IgD-negative memory B cell (primary cell): Measurements from ENCODE around the gene FREY1. TPM values are rescaled to one million over a fixed set of nuclear protein-coding genes. Genes with fewer than 3 reads are reported as not detected.

Experiments
- H3K27ac Mint-ChIP-seq, 3 donors: one replicate each; pipeline ENCODE4 v1.8.0; 2020 to 2022; ENCODE audit warnings: mild to moderate bottlenecking in 3 of 3, mixed read lengths in 3 of 3, moderate library complexity in 1 of 3
- H3K27me3 Mint-ChIP-seq: one replicate; pipeline ENCODE4 v1.8.0; 2021; ENCODE audit warnings: mixed read lengths
- H3K36me3 Mint-ChIP-seq: one replicate; pipeline ENCODE4 v1.8.0; 2020; ENCODE audit warnings: mild to moderate bottlenecking, mixed read lengths
- H3K4me1 Mint-ChIP-seq, 3 donors: one replicate each; pipeline ENCODE4 v1.8.0; 2020 to 2022; ENCODE audit warnings: mixed read lengths in 3 of 3, mild to moderate bottlenecking in 1 of 3
- H3K4me3 Mint-ChIP-seq, 4 donors: one replicate each; pipeline ENCODE4 v1.8.0; 2020 to 2022; ENCODE audit warnings: mild to moderate bottlenecking in 4 of 4, mixed read lengths in 4 of 4, moderate library complexity in 3 of 4
- H3K9me3 Mint-ChIP-seq, 3 donors: one replicate each; pipeline ENCODE4 v1.8.0; 2020 to 2021; ENCODE audit warnings: mixed read lengths in 3 of 3, mild to moderate bottlenecking in 1 of 3
- polyA plus RNA-seq: library from polyadenylated mRNA; unstranded; fragments of 300-500 nt; fragmentation: Illumina TruSeq; gene quantifications from one replicate; pipeline ENCODE4 v1.2.3, GENCODE V29; 2021

The FREY1 gene
- polyA plus RNA-seq, 1 donor from 2014 or later, result not detected

- Mint-ChIP-seq H3K9me3 (peaks cover 0 to 2% (median 0%) of the 10 kb centered on the region in 3 donors), H3K27me3 (peaks cover 2% of the 10 kb centered on the region), H3K4me3 (peak overlapping the region; percentile 71 to 93 (median 85)), H3K27ac (peak overlapping the region in 1 of 3 donors; percentile 68), H3K4me1 (peaks cover 0 to 9% (median 5%) of the 10 kb centered on the region in 3 donors), H3K36me3 (peaks cover 8% of the 10 kb centered on the region)
Measured at GRCh38 chr11:45884596-45885185, 22.4 kb downstream of the FREY1 start.

GRCh38 chr11:45881708-45882368 is 25.2 kb downstream of the FREY1 start:
- peaks cover 2% of the 10 kb centered on the region for H3K27me3 Mint-ChIP-seq
- no peak overlapping the region for H3K27ac Mint-ChIP-seq
- H3K9me3 Mint-ChIP-seq, result peaks cover 0 to 2% (median 0%) of the 10 kb centered on the region in 3 donors
- H3K4me1 Mint-ChIP-seq, result peaks cover 0 to 9% (median 5%) of the 10 kb centered on the region in 3 donors
- peaks cover 12% of the 10 kb centered on the region for H3K36me3 Mint-ChIP-seq
- H3K4me3 Mint-ChIP-seq, result peak overlapping the region in 1 of 4 donors; percentile 38

GRCh38 chr11:45880772-45881570 is 26.1 kb downstream of the FREY1 start:
- H3K4me3 Mint-ChIP-seq, result no peak overlapping the region
- H3K36me3 Mint-ChIP-seq, result peaks cover 14% of the 10 kb centered on the region
- H3K4me1 Mint-ChIP-seq, result peaks cover 0 to 9% (median 5%) of the 10 kb centered on the region in 3 donors
- H3K27ac Mint-ChIP-seq, result no peak overlapping the region
- peaks cover 0 to 2% (median 0%) of the 10 kb centered on the region in 3 donors for H3K9me3 Mint-ChIP-seq
- H3K27me3 Mint-ChIP-seq, result peaks cover 2% of the 10 kb centered on the region

GRCh38 chr11:45879803-45880686 is 27.0 kb downstream of the FREY1 start:
- no peak overlapping the region for H3K27ac Mint-ChIP-seq
- peaks cover 2% of the 10 kb centered on the region for H3K27me3 Mint-ChIP-seq
- H3K36me3 Mint-ChIP-seq, result peaks cover 15% of the 10 kb centered on the region
- no peak overlapping the region for H3K4me3 Mint-ChIP-seq
- H3K4me1 Mint-ChIP-seq, result peaks cover 0 to 6% (median 5%) of the 10 kb centered on the region in 3 donors
- H3K9me3 Mint-ChIP-seq, result peaks cover 0 to 2% (median 0%) of the 10 kb centered on the region in 3 donors

- Mint-ChIP-seq H3K9me3 (no peaks in the 10 kb centered on the region), H3K27me3 (no peaks in the 10 kb centered on the region), H3K36me3 (peaks cover 16% of the 10 kb centered on the region), H3K27ac (no peak overlapping the region), H3K4me1 (no peaks in the 10 kb centered on the region), H3K4me3 (no peak overlapping the region)
Measured at GRCh38 chr11:45877845-45878244, 29.2 kb downstream of the FREY1 start.

- Mint-ChIP-seq H3K4me3 (no peak overlapping the region), H3K27me3 (no peaks in the 10 kb centered on the region), H3K27ac (no peak overlapping the region), H3K9me3 (no peaks in the 10 kb centered on the region), H3K36me3 (peaks cover 17% of the 10 kb centered on the region), H3K4me1 (no peaks in the 10 kb centered on the region)
Measured at GRCh38 chr11:45877221-45877620, 29.9 kb downstream of the FREY1 start.

- Mint-ChIP-seq H3K27ac (peak overlapping the region in 1 of 3 donors; percentile 39), H3K9me3 (no peaks in the 10 kb centered on the region), H3K4me1 (no peaks in the 10 kb centered on the region), H3K36me3 (peaks cover 17% of the 10 kb centered on the region), H3K4me3 (no peak overlapping the region), H3K27me3 (no peaks in the 10 kb centered on the region)
Measured at GRCh38 chr11:45876401-45876800, 30.7 kb downstream of the FREY1 start.

- Mint-ChIP-seq H3K27me3 (no peaks in the 10 kb centered on the region), H3K36me3 (peaks cover 10% of the 10 kb centered on the region), H3K27ac (peak overlapping the region in 1 of 3 donors; percentile 13), H3K4me3 (no peak overlapping the region), H3K9me3 (no peaks in the 10 kb centered on the region), H3K4me1 (no peaks in the 10 kb centered on the region)
Measured at GRCh38 chr11:45872651-45873356, 34.3 kb downstream of the FREY1 start.

- H3K27me3 Mint-ChIP-seq, result no peaks in the 10 kb centered on the region
- H3K36me3 Mint-ChIP-seq, result peaks cover 8% of the 10 kb centered on the region
- peak overlapping the region in 1 of 3 donors; percentile 67 for H3K27ac Mint-ChIP-seq
- H3K4me3 Mint-ChIP-seq, result no peak overlapping the region
- no peaks in the 10 kb centered on the region for H3K9me3 Mint-ChIP-seq
- no peaks in the 10 kb centered on the region for H3K4me1 Mint-ChIP-seq
Measured at GRCh38 chr11:45871638-45872037, 35.4 kb downstream of the FREY1 start.

- no peaks in the 10 kb centered on the region for H3K9me3 Mint-ChIP-seq
- H3K4me1 Mint-ChIP-seq, result no peaks in the 10 kb centered on the region
- H3K4me3 Mint-ChIP-seq, result no peak overlapping the region
- H3K27me3 Mint-ChIP-seq, result no peaks in the 10 kb centered on the region
- peaks cover 8% of the 10 kb centered on the region for H3K36me3 Mint-ChIP-seq
- no peak overlapping the region for H3K27ac Mint-ChIP-seq
Measured at GRCh38 chr11:45870706-45871105, 36.4 kb downstream of the FREY1 start.

GRCh38 chr11:45869551-45869950 is 37.5 kb downstream of the FREY1 start:
- H3K27me3 Mint-ChIP-seq, result no peaks in the 10 kb centered on the region
- no peak overlapping the region for H3K27ac Mint-ChIP-seq
- no peaks in the 10 kb centered on the region for H3K9me3 Mint-ChIP-seq
- H3K36me3 Mint-ChIP-seq, result peaks cover 8% of the 10 kb centered on the region
- H3K4me1 Mint-ChIP-seq, result no peaks in the 10 kb centered on the region
- peak overlapping the region in 1 of 4 donors; percentile 60 for H3K4me3 Mint-ChIP-seq

- Mint-ChIP-seq H3K4me1 (no peaks in the 10 kb centered on the region), H3K9me3 (no peaks in the 10 kb centered on the region), H3K27me3 (no peaks in the 10 kb centered on the region), H3K4me3 (no peak overlapping the region), H3K27ac (no peak overlapping the region), H3K36me3 (peaks cover 8% of the 10 kb centered on the region)
Measured at GRCh38 chr11:45864041-45864440, 43.0 kb downstream of the FREY1 start.

- Mint-ChIP-seq H3K4me1 (no peaks in the 10 kb centered on the region), H3K27me3 (no peaks in the 10 kb centered on the region), H3K9me3 (no peaks in the 10 kb centered on the region), H3K4me3 (no peak overlapping the region), H3K36me3 (peaks cover 4% of the 10 kb centered on the region), H3K27ac (no peak overlapping the region)
Measured at GRCh38 chr11:45860764-45861510, 46.1 kb downstream of the FREY1 start.
